D721Med (cell line): ENCODE data around the gene GRIP2.

ENCODE experiments used
- DNase-seq: peaks from one replicate; pipeline ENCODE4 v3.0.0; 2011; ENCODE audit warnings: low spot score; ENCODE audit not compliant: insufficient read length
- FAIRE-seq: peaks from 2 replicates; lab custom pipeline; 2011; peaks lifted over from hg19 to GRCh38; lab: Jason Lieb, UNC
- CTCF ChIP-seq: IDR thresholded peaks from 2 replicates; pipeline ENCODE4 v1.5.1; 2012; ENCODE audit warnings: mild to moderate bottlenecking, control low read depth; ENCODE audit not compliant: insufficient read depth; ENCODE audit errors: missing control alignments

The GRIP2 gene

GRCh38 chr3:14553871-14554270 lies 13.7 kb upstream of the GRIP2 start:
- no peak for TF ChIP-seq CTCF
- no peak for FAIRE-seq
- DNase-seq = no peak

GRCh38 chr3:14552717-14553116 lies 12.6 kb upstream of the GRIP2 start:
- no peak for FAIRE-seq
- TF ChIP-seq CTCF = no peak
- DNase-seq = no peak

- no peak for TF ChIP-seq CTCF
- no peak for DNase-seq
- no peak for FAIRE-seq
Measured at GRCh38 chr3:14552041-14552648, 12.0 kb upstream of the GRIP2 start.

- FAIRE-seq (no peak), DNase-seq (no peak)
- no peak for TF ChIP-seq CTCF
Measured at GRCh38 chr3:14550651-14551611, 10.8 kb upstream of the GRIP2 start.

- no peak for TF ChIP-seq CTCF
- DNase-seq (no peak), FAIRE-seq (no peak)
Measured at GRCh38 chr3:14550181-14550580, 10.0 kb upstream of the GRIP2 start.

- DNase-seq (no peak), FAIRE-seq (no peak)
- peak; percentile 0 for TF ChIP-seq CTCF
Measured at GRCh38 chr3:14549256-14549919, 9.2 kb upstream of the GRIP2 start.

- peak; percentile 90 for TF ChIP-seq CTCF
- peak; percentile 85 for DNase-seq
- FAIRE-seq = no peak
Measured at GRCh38 chr3:14548321-14548729, 8.2 kb upstream of the GRIP2 start.
